ENCODE results near the gene KREMEN1. TPM values are rescaled to one million over a fixed set of nuclear protein-coding genes. Genes with fewer than 3 reads are reported as not detected.
A peak's percentile ranks its signal among the peaks of the same experiment; 100 is the strongest.

KREMEN1 gene
- total RNA-seq, 1 donor from 2014 or later, result 1.4 TPM

- Histone ChIP-seq H3F3A (ENCODE audit: low read depth) (peaks cover 13% of the 10 kb centered on the region), H3K27ac (no peak overlapping the region), H3K36me3 (no peaks in the 10 kb centered on the region), H3K79me2 (ENCODE audit: low read depth) (no peaks in the 10 kb centered on the region), H3K4me1 (peaks cover 15% of the 10 kb centered on the region), H2AFZ (replicated peaks) (no peak overlapping the region), H3K9me3 (ENCODE audit: low read depth) (no peaks in the 10 kb centered on the region), H3K27me3 (no peaks in the 10 kb centered on the region), H4K20me1 (ENCODE audit: low read depth) (no peaks in the 10 kb centered on the region), H3K4me2 (no peak overlapping the region), H3K4me3 (no peak overlapping the region), H3K9ac (no peak overlapping the region)
- peaks cover 34% of the 10 kb centered on the region for H3K4me1 Mint-ChIP-seq
- no peaks in the 10 kb centered on the region for H3K9me3 Mint-ChIP-seq
- H3K4me3 Mint-ChIP-seq, result no peak overlapping the region
- TF ChIP-seq EZH2phosphoT487 (IDR thresholded peaks at IDR 0.05) (no peak), CTCF (IDR thresholded peaks at IDR 0.05) (no peak), EZH2 (IDR thresholded peaks at IDR 0.05) (no peak)
- no peak overlapping the region for H3K27ac Mint-ChIP-seq
- peaks cover 10% of the 10 kb centered on the region for H3K36me3 Mint-ChIP-seq
- DNase-seq (ENCODE audit: low spot score), result no peak
- H3K27me3 Mint-ChIP-seq (ENCODE audit: insufficient read depth, low read depth), result peaks cover 2% of the 10 kb centered on the region
Measured at GRCh38 chr22:29095459-29095858, 22.6 kb downstream of the KREMEN1 start.

GRCh38 chr22:29096736-29097669 lies 24.2 kb downstream of the KREMEN1 start:
- TF ChIP-seq EZH2phosphoT487 (IDR thresholded peaks at IDR 0.05) (no peak), EZH2 (IDR thresholded peaks at IDR 0.05) (no peak), CTCF (IDR thresholded peaks at IDR 0.05) (no peak)
- Mint-ChIP-seq H3K27me3 (ENCODE audit: insufficient read depth, low read depth) (peaks cover 2% of the 10 kb centered on the region), H3K9me3 (no peaks in the 10 kb centered on the region), H3K36me3 (peaks cover 10% of the 10 kb centered on the region), H3K27ac (peak overlapping the region; percentile 12), H3K4me3 (no peak overlapping the region), H3K4me1 (peaks cover 33% of the 10 kb centered on the region)
- no peaks in the 10 kb centered on the region for H4K20me1 ChIP-seq (ENCODE audit: low read depth)
- no peak overlapping the region for H3K4me3 ChIP-seq
- H3K36me3 ChIP-seq, result no peaks in the 10 kb centered on the region
- H3K27ac ChIP-seq, result peak overlapping the region; percentile 18
- peak overlapping the region; percentile 1 for H2AFZ ChIP-seq (replicated peaks)
- H3K79me2 ChIP-seq (ENCODE audit: low read depth), result no peaks in the 10 kb centered on the region
- H3K27me3 ChIP-seq, result no peaks in the 10 kb centered on the region
- H3K9me3 ChIP-seq (ENCODE audit: low read depth), result no peaks in the 10 kb centered on the region
- no peak overlapping the region for H3K9ac ChIP-seq
- peaks cover 19% of the 10 kb centered on the region for H3K4me1 ChIP-seq
- peak; percentile 67 for DNase-seq (ENCODE audit: low spot score)
- H3K4me2 ChIP-seq, result peak overlapping the region; percentile 7
- H3F3A ChIP-seq (ENCODE audit: low read depth), result peaks cover 13% of the 10 kb centered on the region

GRCh38 chr22:29098296-29098695 lies 25.5 kb downstream of the KREMEN1 start:
- H3K27ac ChIP-seq, result no peak overlapping the region
- Mint-ChIP-seq H3K9me3 (no peaks in the 10 kb centered on the region), H3K27ac (no peak overlapping the region), H3K36me3 (peaks cover 10% of the 10 kb centered on the region), H3K4me3 (no peak overlapping the region), H3K27me3 (ENCODE audit: insufficient read depth, low read depth) (peaks cover 2% of the 10 kb centered on the region), H3K4me1 (peaks cover 43% of the 10 kb centered on the region)
- peaks cover 32% of the 10 kb centered on the region for H3K4me1 ChIP-seq
- H2AFZ ChIP-seq (replicated peaks), result no peak overlapping the region
- no peaks in the 10 kb centered on the region for H3K79me2 ChIP-seq (ENCODE audit: low read depth)
- H3K27me3 ChIP-seq, result no peaks in the 10 kb centered on the region
- peaks cover 22% of the 10 kb centered on the region for H3F3A ChIP-seq (ENCODE audit: low read depth)
- H3K9ac ChIP-seq, result no peak overlapping the region
- no peak overlapping the region for H3K4me3 ChIP-seq
- peaks cover 8% of the 10 kb centered on the region for H4K20me1 ChIP-seq (ENCODE audit: low read depth)
- H3K4me2 ChIP-seq, result no peak overlapping the region
- TF ChIP-seq EZH2 (IDR thresholded peaks at IDR 0.05) (no peak), EZH2phosphoT487 (IDR thresholded peaks at IDR 0.05) (no peak), CTCF (IDR thresholded peaks at IDR 0.05) (no peak)
- no peaks in the 10 kb centered on the region for H3K9me3 ChIP-seq (ENCODE audit: low read depth)
- no peaks in the 10 kb centered on the region for H3K36me3 ChIP-seq
- DNase-seq (ENCODE audit: low spot score), result no peak

Data from neural progenitor cell (in vitro differentiated cells).